HCT116 (cell line): Measurements from ENCODE around the gene IL17RB. TPM values are rescaled to one million over a fixed set of nuclear protein-coding genes. Genes with fewer than 3 reads are reported as not detected.

Source experiments
- ATAC-seq: fragments of 200-7000 bp; cut with Tn5 transposase; 2 replicates; pipeline ENCODE4 v1.9.1; 2020; ENCODE audit warnings: mild to moderate bottlenecking, moderate library complexity
- BruUV-seq: library from RNA; stranded (reverse); fragments of 400-500 nt; replicated peaks from 2 replicates; lab custom pipeline; 2021; lab: Mats Ljungman, UMichigan
- CTCF ChIA-PET: fragments of 300-600 bp; sonication (Branson Sonifier 250); formaldehyde crosslinking; loops from one replicate; lab custom pipeline; 2021; ENCODE audit warnings: antibody characterized with exemption; lab: Charles Lee
- POLR2A ChIA-PET: fragments of 300-600, 350-600 bp; sonication (Branson Sonifier 250); formaldehyde crosslinking; loops from one replicate; lab custom pipeline; 2021; ENCODE audit warnings: antibody characterized with exemption; lab: Charles Lee
- RAD21 ChIA-PET, 2 experiments: fragments of 300-600 bp; sonication (Branson Sonifier 250); formaldehyde crosslinking; loops; one replicate each; lab custom pipeline; 2023; ENCODE audit warnings: low total read pairs in 2 of 2; ENCODE audit not compliant: uncharacterized antibody in 2 of 2, unreplicated experiment in 2 of 2, low non-redundant PET in 1 of 2; lab: Charles Lee
- DNase-seq: peaks from one replicate; pipeline ENCODE4 v3.0.0-alpha.2; 2010; ENCODE audit warnings: low read depth, low spot score
- H2AFZ ChIP-seq: fragments of 200-600 bp; shearing (Covaris generic), sonication (generic); 2 replicates; pipeline ENCODE4 v1.6.1; 2017; ENCODE audit warnings: low read depth, mixed run types, mixed read lengths, antibody characterized with exemption, low read length; ENCODE audit not compliant: poor library complexity, severe bottlenecking
- H3K27ac ChIP-seq: 2 replicates; pipeline ENCODE4 v1.5.1; 2012; ENCODE audit warnings: low read depth, low read length
- H3K27me3 ChIP-seq: fragments of 200-600 bp; sonication (generic); 2 replicates; pipeline ENCODE4 v1.6.1; 2016; ENCODE audit warnings: mixed run types, low read length, mixed read lengths; ENCODE audit not compliant: insufficient read depth
- H3K36me3 ChIP-seq, 2 experiments: fragments of 200-500 bp in 1 of 2; fragments of 200-600 bp in 1 of 2; sonication (Bioruptor generic) in 1 of 2; sonication (generic) in 1 of 2; 2 replicates each; pipeline versions ENCODE4 v1.5.1 to v1.6.1; 2014 to 2016; ENCODE audit warnings: low read length in 2 of 2, inconsistent platforms in 1 of 2, mixed read lengths in 1 of 2, mixed run types in 1 of 2; ENCODE audit not compliant: insufficient read depth in 2 of 2, control insufficient read depth in 1 of 2
- H3K4me1 ChIP-seq, 2 experiments: fragments of 200-600 bp in 1 of 2; sonication (generic) in 1 of 2; 2 replicates each; pipeline versions ENCODE4 v1.5.1 to v1.6.1; 2012 to 2017; ENCODE audit warnings: low read length in 2 of 2, inconsistent platforms in 1 of 2, mild to moderate bottlenecking in 1 of 2, mixed read lengths in 1 of 2, mixed run types in 1 of 2, moderate library complexity in 1 of 2; ENCODE audit not compliant: insufficient read depth in 2 of 2, control insufficient read depth in 1 of 2
- H3K4me2 ChIP-seq: fragments of 200-600 bp; sonication (generic); 2 replicates; pipeline ENCODE4 v1.6.1; 2017; ENCODE audit warnings: mixed run types, low read length, mixed read lengths
- H3K4me3 ChIP-seq, 2 experiments: fragments of 200-600 bp in 1 of 2; sonication (generic) in 1 of 2; replicated peaks in 1 of 2; 2 replicates each; pipeline ENCODE4 v1.5.1; 2011 to 2016; ENCODE audit warnings: low read length in 2 of 2, control low read depth in 1 of 2, low read depth in 1 of 2, mild to moderate bottlenecking in 1 of 2, mixed read lengths in 1 of 2, mixed run types in 1 of 2
- H3K79me2 ChIP-seq: fragments of 200-600 bp; sonication (generic); 2 replicates; pipeline ENCODE4 v1.6.1; 2017; ENCODE audit warnings: mild to moderate bottlenecking, mixed run types, low read length, moderate library complexity, mixed read lengths; ENCODE audit not compliant: insufficient read depth
- H3K9ac ChIP-seq: fragments of 200-600 bp; sonication (generic); 2 replicates; pipeline ENCODE4 v1.6.1; 2016; ENCODE audit warnings: low read length, mixed read lengths
- H3K9me2 ChIP-seq: fragments of 200-600 bp; sonication (generic), shearing (Covaris generic); 2 replicates; pipeline ENCODE4 v1.6.1; 2017; ENCODE audit warnings: mixed run types, mild to moderate bottlenecking, moderate library complexity; ENCODE audit not compliant: insufficient read depth
- H3K9me3 ChIP-seq, 2 experiments: fragments of 200-500 bp in 1 of 2; fragments of 200-600 bp in 1 of 2; sonication (Bioruptor generic) in 1 of 2; sonication (generic) in 1 of 2; 2 replicates each; pipeline ENCODE4 v1.6.1; 2014 to 2017; ENCODE audit warnings: low read length in 2 of 2, mixed read lengths in 2 of 2, inconsistent platforms in 1 of 2, low read depth in 1 of 2, mild to moderate bottlenecking in 1 of 2, mixed run types in 1 of 2, moderate library complexity in 1 of 2; ENCODE audit not compliant: control insufficient read depth in 1 of 2, insufficient read depth in 1 of 2
- H4K20me1 ChIP-seq: fragments of 200-600 bp; sonication (generic), shearing (Covaris generic); 2 replicates; pipeline ENCODE4 v1.6.1; 2017; ENCODE audit warnings: mixed run types, mild to moderate bottlenecking, moderate library complexity; ENCODE audit not compliant: insufficient read depth
- CBX3 ChIP-seq: IDR thresholded peaks from 2 replicates; pipeline ENCODE4 v1.6.1; 2012; ENCODE audit warnings: low read depth
- CEBPB ChIP-seq: IDR thresholded peaks from 2 replicates; pipeline ENCODE4 v1.6.1; 2012; ENCODE audit warnings: low read depth
- EGR1 ChIP-seq: IDR thresholded peaks from 2 replicates; pipeline ENCODE4 v1.6.1; 2012; ENCODE audit warnings: low read depth
- EZH2 ChIP-seq: fragments of 200-600 bp; sonication (generic); IDR thresholded peaks from 2 replicates; pipeline ENCODE4 v1.6.1; 2017; ENCODE audit warnings: antibody characterized with exemption, mixed run types
- EZH2phosphoT487 ChIP-seq: fragments of 200-600 bp; IDR thresholded peaks from 2 replicates; pipeline ENCODE4 v1.6.1; 2018; ENCODE audit warnings: antibody characterized with exemption, borderline replicate concordance
- FOSL1 ChIP-seq: IDR thresholded peaks from 2 replicates; pipeline ENCODE4 v1.6.1; 2012; ENCODE audit warnings: low read depth
- JUND ChIP-seq: IDR thresholded peaks from 2 replicates; pipeline ENCODE4 v1.6.1; 2012
- POLR2A ChIP-seq: IDR thresholded peaks from 2 replicates; pipeline ENCODE4 v1.7.0; 2011; ENCODE audit warnings: borderline replicate concordance; ENCODE audit not compliant: insufficient read depth, insufficient read length; ENCODE audit errors: extremely low read depth
- POLR2AphosphoS5 ChIP-seq: IDR thresholded peaks from 2 replicates; pipeline ENCODE4 v1.6.1; 2011; ENCODE audit warnings: mild to moderate bottlenecking, low read depth, low read length, moderate library complexity
- RAD21 ChIP-seq: IDR thresholded peaks from 2 replicates; pipeline ENCODE4 v1.6.1; 2012; ENCODE audit warnings: low read depth, mild to moderate bottlenecking
- SIN3A ChIP-seq: IDR thresholded peaks from 2 replicates; pipeline ENCODE4 v1.6.1; 2012; ENCODE audit warnings: low read depth
- SP1 ChIP-seq: IDR thresholded peaks from 2 replicates; pipeline ENCODE4 v1.6.1; 2012; ENCODE audit warnings: low read depth
- SRF ChIP-seq: IDR thresholded peaks from 2 replicates; pipeline ENCODE4 v1.6.1; 2012; ENCODE audit warnings: low read depth
- YY1 ChIP-seq: IDR thresholded peaks from 2 replicates; pipeline ENCODE4 v1.6.1; 2011; ENCODE audit warnings: low read length, low read depth, moderate library complexity, mild to moderate bottlenecking; ENCODE audit not compliant: insufficient replicate concordance; ENCODE audit errors: extremely low read depth
- ZNF274 ChIP-seq: fragments of 200-500 bp; sonication (Bioruptor generic); IDR thresholded peaks from 2 replicates; pipeline ENCODE4 v1.6.1; 2014; ENCODE audit warnings: mild to moderate bottlenecking, low read depth, low read length, inconsistent platforms
- intact Hi-C: fragments of 100-400 bp; cut with micrococcal nuclease; formaldehyde crosslinking; loops from 2 replicates; pipeline ENCODE4 v1.10.0; 2022
- total RNA-seq: library from RNA; stranded (reverse); gene quantifications from one replicate; pipeline ENCODE4 v1.2.1, GENCODE V29; 2021; ENCODE audit not compliant: unreplicated experiment
- TF ChIP-seq, protein P1 (sequence below): IDR thresholded peaks from 2 replicates; pipeline ENCODE4 v1.6.1; 2012
- TF ChIP-seq, protein P2 (sequence below): IDR thresholded peaks from 2 replicates; pipeline ENCODE4 v1.6.1; 2012; ENCODE audit warnings: low read depth
- TF ChIP-seq, protein P3 (sequence below), 3 experiments: fragments of 200-600 bp in 1 of 3; sonication (generic) in 1 of 3; IDR thresholded peaks in 2 of 3; conservative IDR thresholded peaks in 1 of 3; 2 replicates each; pipeline ENCODE4 v1.5.1; 2012 to 2017; ENCODE audit warnings: low read depth in 2 of 3, low read length in 2 of 3, antibody characterized with exemption in 1 of 3, borderline replicate concordance in 1 of 3, control low read depth in 1 of 3, mild to moderate bottlenecking in 1 of 3, mixed read lengths in 1 of 3, mixed run types in 1 of 3, moderate library complexity in 1 of 3; ENCODE audit not compliant: insufficient read depth in 1 of 3

Gene IL17RB
- total RNA-seq, 1 experiment from 2014 or later = 8.3 TPM

DNA sequence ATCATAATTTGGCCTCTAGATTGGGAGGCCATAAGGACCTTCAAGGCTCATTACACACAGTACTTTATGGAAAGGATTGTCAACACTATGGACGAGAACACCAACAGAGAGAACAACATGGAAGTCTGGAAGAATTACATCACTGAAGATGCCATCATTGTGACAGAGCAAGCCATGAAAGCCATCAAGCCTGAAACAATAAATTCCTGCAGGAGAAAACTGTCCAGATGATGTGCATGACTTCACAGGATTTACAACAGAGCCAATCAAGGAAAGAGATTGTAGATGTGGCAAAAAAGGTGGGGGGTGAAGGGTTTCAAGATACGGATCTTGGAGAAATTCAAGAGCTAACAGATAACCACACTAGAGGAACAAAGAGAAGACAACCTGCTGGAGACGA lies 15.9 kb downstream of the IL17RB start:
- Histone ChIP-seq H3K27ac (no peak overlapping the region), H3K4me3 (no peak overlapping the region)
- POLR2A ChIA-PET = no interaction called here

More for the DNA sequence above, 15.9 kb downstream of the IL17RB start:
- Histone ChIP-seq H3K4me1 (no peaks in the 10 kb centered on the region), H3K9ac (no peak overlapping the region), H2AFZ (no peak overlapping the region), H3K36me3 (peaks cover 4 to 13% of the 10 kb centered on the region in 2 experiments; a peak in 3 of 4 replicates), H3K4me2 (no peak overlapping the region), H3K27me3 (no peaks in the 10 kb centered on the region), H3K9me2 (no peaks in the 10 kb centered on the region), H3K9me3 (no peaks in the 10 kb centered on the region), H4K20me1 (no peaks in the 10 kb centered on the region), H3K79me2 (no peaks in the 10 kb centered on the region)
- intact Hi-C loops = no loop called here
- no peak for ATAC-seq
- BruUV-seq = no TSS peak
- CTCF ChIA-PET = no interaction called here
- RAD21 ChIA-PET = no interaction called here
- TF ChIP-seq JUND (no peak), EZH2 (no peak), CEBPB (no peak), FOSL1 (no peak), SRF (no peak), SP1 (no peak), EZH2phosphoT487 (no peak), ZNF274 (no peak), CBX3 (no peak), POLR2A (no peak), POLR2AphosphoS5 (no peak), EGR1 (no peak), YY1 (no peak), SIN3A (no peak), RAD21 (no peak)
- TF ChIP-seq, protein P1, sequence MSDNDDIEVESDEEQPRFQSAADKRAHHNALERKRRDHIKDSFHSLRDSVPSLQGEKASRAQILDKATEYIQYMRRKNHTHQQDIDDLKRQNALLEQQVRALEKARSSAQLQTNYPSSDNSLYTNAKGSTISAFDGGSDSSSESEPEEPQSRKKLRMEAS = no peak
- TF ChIP-seq, protein P2, sequence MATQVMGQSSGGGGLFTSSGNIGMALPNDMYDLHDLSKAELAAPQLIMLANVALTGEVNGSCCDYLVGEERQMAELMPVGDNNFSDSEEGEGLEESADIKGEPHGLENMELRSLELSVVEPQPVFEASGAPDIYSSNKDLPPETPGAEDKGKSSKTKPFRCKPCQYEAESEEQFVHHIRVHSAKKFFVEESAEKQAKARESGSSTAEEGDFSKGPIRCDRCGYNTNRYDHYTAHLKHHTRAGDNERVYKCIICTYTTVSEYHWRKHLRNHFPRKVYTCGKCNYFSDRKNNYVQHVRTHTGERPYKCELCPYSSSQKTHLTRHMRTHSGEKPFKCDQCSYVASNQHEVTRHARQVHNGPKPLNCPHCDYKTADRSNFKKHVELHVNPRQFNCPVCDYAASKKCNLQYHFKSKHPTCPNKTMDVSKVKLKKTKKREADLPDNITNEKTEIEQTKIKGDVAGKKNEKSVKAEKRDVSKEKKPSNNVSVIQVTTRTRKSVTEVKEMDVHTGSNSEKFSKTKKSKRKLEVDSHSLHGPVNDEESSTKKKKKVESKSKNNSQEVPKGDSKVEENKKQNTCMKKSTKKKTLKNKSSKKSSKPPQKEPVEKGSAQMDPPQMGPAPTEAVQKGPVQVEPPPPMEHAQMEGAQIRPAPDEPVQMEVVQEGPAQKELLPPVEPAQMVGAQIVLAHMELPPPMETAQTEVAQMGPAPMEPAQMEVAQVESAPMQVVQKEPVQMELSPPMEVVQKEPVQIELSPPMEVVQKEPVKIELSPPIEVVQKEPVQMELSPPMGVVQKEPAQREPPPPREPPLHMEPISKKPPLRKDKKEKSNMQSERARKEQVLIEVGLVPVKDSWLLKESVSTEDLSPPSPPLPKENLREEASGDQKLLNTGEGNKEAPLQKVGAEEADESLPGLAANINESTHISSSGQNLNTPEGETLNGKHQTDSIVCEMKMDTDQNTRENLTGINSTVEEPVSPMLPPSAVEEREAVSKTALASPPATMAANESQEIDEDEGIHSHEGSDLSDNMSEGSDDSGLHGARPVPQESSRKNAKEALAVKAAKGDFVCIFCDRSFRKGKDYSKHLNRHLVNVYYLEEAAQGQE = no peak
- TF ChIP-seq, protein P3, sequence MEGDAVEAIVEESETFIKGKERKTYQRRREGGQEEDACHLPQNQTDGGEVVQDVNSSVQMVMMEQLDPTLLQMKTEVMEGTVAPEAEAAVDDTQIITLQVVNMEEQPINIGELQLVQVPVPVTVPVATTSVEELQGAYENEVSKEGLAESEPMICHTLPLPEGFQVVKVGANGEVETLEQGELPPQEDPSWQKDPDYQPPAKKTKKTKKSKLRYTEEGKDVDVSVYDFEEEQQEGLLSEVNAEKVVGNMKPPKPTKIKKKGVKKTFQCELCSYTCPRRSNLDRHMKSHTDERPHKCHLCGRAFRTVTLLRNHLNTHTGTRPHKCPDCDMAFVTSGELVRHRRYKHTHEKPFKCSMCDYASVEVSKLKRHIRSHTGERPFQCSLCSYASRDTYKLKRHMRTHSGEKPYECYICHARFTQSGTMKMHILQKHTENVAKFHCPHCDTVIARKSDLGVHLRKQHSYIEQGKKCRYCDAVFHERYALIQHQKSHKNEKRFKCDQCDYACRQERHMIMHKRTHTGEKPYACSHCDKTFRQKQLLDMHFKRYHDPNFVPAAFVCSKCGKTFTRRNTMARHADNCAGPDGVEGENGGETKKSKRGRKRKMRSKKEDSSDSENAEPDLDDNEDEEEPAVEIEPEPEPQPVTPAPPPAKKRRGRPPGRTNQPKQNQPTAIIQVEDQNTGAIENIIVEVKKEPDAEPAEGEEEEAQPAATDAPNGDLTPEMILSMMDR (IDR thresholded peaks at IDR 0.05 in 2 of 3, conservative IDR thresholded peaks at IDR 0.05 in 1 of 3; ENCODE audit: borderline replicate concordance in 1 of 3, insufficient read depth in 1 of 3, low read depth in 2 of 3, low read length in 2 of 3) = no peak
- no peak for DNase-seq
